HEK293 (cell line): ENCODE measurements around the gene PDE8B.

ENCODE experiments used
- ZFP3 ChIP-seq: fragments of 450-650 bp; formaldehyde crosslinking; IDR thresholded peaks from 2 replicates; pipeline ENCODE4 v1.5.1; 2016; ENCODE audit warnings: low read depth, missing biosample characterization, missing genetic modification characterization
- ZNF184 ChIP-seq: fragments of 450-650 bp; IDR thresholded peaks from 2 replicates; pipeline ENCODE4 v1.5.1; 2018; ENCODE audit warnings: missing biosample characterization, mild to moderate bottlenecking, missing genetic modification characterization

- TF ChIP-seq ZNF184 (tag by site-specific recombination) = no peak
- no peak for TF ChIP-seq ZFP3 (tag by site-specific recombination)
Observed at GRCh38 chr5:77413049-77413448, 202.6 kb downstream of the PDE8B start.
